ENCODE data around the gene JAML. TPM values are rescaled to one million over a fixed set of nuclear protein-coding genes. Genes with fewer than 3 reads are reported as not detected.

The JAML gene
- total RNA-seq, 2 experiments from 2014 or later: 26.7 to 30.3 TPM

- peaks cover 32% of the 10 kb centered on the region for H3K36me3 Mint-ChIP-seq (ENCODE audit: low read depth)
- no peak overlapping the region for H3K27ac ChIP-seq (ENCODE audit: low read depth in 1 of 2, low read length in 2 of 2)
- no peaks in the 10 kb centered on the region for H3K27me3 ChIP-seq (ENCODE audit: control insufficient read depth in 1 of 2, insufficient read depth in 2 of 2, low read length in 2 of 2)
- peak overlapping the region; percentile 35 for H3K4me3 Mint-ChIP-seq
- ChIA-PET POLR2A (interaction anchor here (0.8 to 6.4 kb wide), 3 partner anchors 8 to 40 kb away, joined by 3 to 78 read pairs (median 15); partner anchors contain the start of gene JAML), CTCF (interaction anchor here (1.4 to 2.0 kb wide), 4 partner anchors 12 to 40 kb away, joined by 3 to 8 read pairs (median 5); partner anchors contain the start of gene JAML)
- peaks cover 50% of the 10 kb centered on the region for H3K4me1 Mint-ChIP-seq (ENCODE audit: low read depth)
- peaks cover 47% of the 10 kb centered on the region for H3K4me1 ChIP-seq (ENCODE audit: insufficient read depth, low read length)
- no peaks in the 10 kb centered on the region for H3K27me3 Mint-ChIP-seq
- no peak overlapping the region for H3K4me3 ChIP-seq (ENCODE audit: low read length)
- no peak for TF ChIP-seq CTCF (IDR thresholded peaks at IDR 0.05)
- H3K9me3 ChIP-seq (ENCODE audit: control insufficient read depth in 1 of 2, insufficient read depth in 1 of 2, low read length in 2 of 2): no peaks in the 10 kb centered on the region
- no peaks in the 10 kb centered on the region for H3K9me3 Mint-ChIP-seq
- DNase-seq: no peak
- peaks cover 46% of the 10 kb centered on the region for H3K36me3 ChIP-seq (ENCODE audit: insufficient read depth, low read length)
- ATAC-seq (ENCODE audit: poor library complexity): no peak
- H3K27ac Mint-ChIP-seq: peak overlapping the region; percentile 51
- intact Hi-C loops (cut with DNase I, micrococcal nuclease): loop anchor here in 1 of 2 experiments (5.0 kb wide), 1 partner anchor 36 kb away; no protein-coding TSS in a partner anchor
Measured at GRCh38 chr11:118238421-118238820, 13.6 kb upstream of the JAML start.

DNA sequence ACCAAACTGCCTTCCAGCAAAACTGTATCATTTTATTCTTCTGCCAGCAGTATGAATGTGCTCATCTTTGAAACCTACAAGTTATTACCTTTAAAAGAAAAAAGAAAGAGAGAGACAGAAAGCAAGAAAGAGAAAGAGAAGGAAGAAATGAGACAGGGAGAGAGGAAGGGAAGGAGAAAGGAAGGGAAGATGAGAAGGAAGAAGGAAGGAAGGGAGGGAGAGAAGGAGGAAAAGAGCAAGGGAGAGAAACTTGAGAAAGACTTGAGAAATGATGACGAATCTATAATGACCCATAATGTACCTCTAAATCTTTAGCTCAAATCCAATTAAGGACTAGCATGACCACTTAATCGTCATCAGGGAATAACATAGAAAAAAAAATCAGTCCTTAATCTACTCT lies 11.4 kb upstream of the JAML start:
- DNase-seq: no peak
- Histone ChIP-seq H3K9me3 (ENCODE audit: control insufficient read depth in 1 of 2, insufficient read depth in 1 of 2, low read length in 2 of 2) (no peaks in the 10 kb centered on the region), H3K36me3 (ENCODE audit: insufficient read depth, low read length) (peaks cover 68% of the 10 kb centered on the region), H3K4me1 (ENCODE audit: insufficient read depth, low read length) (peaks cover 26% of the 10 kb centered on the region), H3K27me3 (ENCODE audit: control insufficient read depth in 1 of 2, insufficient read depth in 2 of 2, low read length in 2 of 2) (no peaks in the 10 kb centered on the region), H3K4me3 (ENCODE audit: low read length) (no peak overlapping the region), H3K27ac (ENCODE audit: low read depth in 1 of 2, low read length in 2 of 2) (no peak overlapping the region)
- ChIA-PET POLR2A (no interaction called here), CTCF (no interaction called here)
- TF ChIP-seq CTCF (IDR thresholded peaks at IDR 0.05): no peak
- peaks cover 38% of the 10 kb centered on the region for H3K4me1 Mint-ChIP-seq (ENCODE audit: low read depth)
- no peaks in the 10 kb centered on the region for H3K27me3 Mint-ChIP-seq
- peaks cover 32% of the 10 kb centered on the region for H3K36me3 Mint-ChIP-seq (ENCODE audit: low read depth)
- ATAC-seq (ENCODE audit: poor library complexity): no peak
- intact Hi-C loops (cut with DNase I, micrococcal nuclease): loop anchor here in 1 of 2 experiments (5.0 kb wide), 1 partner anchor 34 kb away; no protein-coding TSS in a partner anchor
- no peak overlapping the region for H3K4me3 Mint-ChIP-seq
- no peaks in the 10 kb centered on the region for H3K9me3 Mint-ChIP-seq
- peak overlapping the region; percentile 51 for H3K27ac Mint-ChIP-seq

- ATAC-seq (ENCODE audit: poor library complexity) (no peak), DNase-seq (no peak)
- Mint-ChIP-seq H3K4me3 (no peak overlapping the region), H3K27me3 (no peaks in the 10 kb centered on the region), H3K27ac (no peak overlapping the region), H3K9me3 (no peaks in the 10 kb centered on the region), H3K4me1 (ENCODE audit: low read depth) (peaks cover 24% of the 10 kb centered on the region), H3K36me3 (ENCODE audit: low read depth) (peaks cover 32% of the 10 kb centered on the region)
- CTCF ChIA-PET: no interaction called here
- Histone ChIP-seq H3K4me1 (ENCODE audit: insufficient read depth, low read length) (peaks cover 25% of the 10 kb centered on the region), H3K27me3 (ENCODE audit: control insufficient read depth in 1 of 2, insufficient read depth in 2 of 2, low read length in 2 of 2) (no peaks in the 10 kb centered on the region), H3K36me3 (ENCODE audit: insufficient read depth, low read length) (peaks cover 70% of the 10 kb centered on the region), H3K4me3 (ENCODE audit: low read length) (no peak overlapping the region), H3K27ac (ENCODE audit: low read depth in 1 of 2, low read length in 2 of 2) (no peak overlapping the region), H3K9me3 (ENCODE audit: control insufficient read depth in 1 of 2, insufficient read depth in 1 of 2, low read length in 2 of 2) (no peaks in the 10 kb centered on the region)
- POLR2A ChIA-PET: no interaction called here
- no peak for TF ChIP-seq CTCF (IDR thresholded peaks at IDR 0.05)
- intact Hi-C loops (cut with DNase I, micrococcal nuclease): loop anchor here in 1 of 2 experiments (5.0 kb wide), 1 partner anchor 33 kb away; no protein-coding TSS in a partner anchor
Measured at GRCh38 chr11:118234833-118235232, 10.0 kb upstream of the JAML start.
